BLaER1 (cell line): ENCODE results near the gene HSPG2.
"Not testable (repeated sequence)": the region's sequence is repeated elsewhere in the genome, so short reads cannot be mapped to it uniquely, and the experiment has no call there.

Experiments used
- H3K27ac ChIP-seq: shearing (Covaris generic); formaldehyde crosslinking; 2 replicates; pipeline ENCODE4 v1.8.1; 2022
- H3K27me3 ChIP-seq: shearing (Covaris generic); formaldehyde crosslinking; 2 replicates; pipeline ENCODE4 v1.8.1; 2022
- H3K36me3 ChIP-seq: shearing (Covaris generic); formaldehyde crosslinking; 2 replicates; pipeline ENCODE4 v1.8.1; 2022
- H3K4me1 ChIP-seq: shearing (Covaris generic); formaldehyde crosslinking; 2 replicates; pipeline ENCODE4 v1.8.1; 2022
- H3K4me2 ChIP-seq: shearing (Covaris generic); formaldehyde crosslinking; 2 replicates; pipeline ENCODE4 v1.8.1; 2022
- H3K4me3 ChIP-seq: shearing (Covaris generic); formaldehyde crosslinking; 2 replicates; pipeline ENCODE4 v1.8.1; 2022
- H3K9ac ChIP-seq: shearing (Covaris generic); formaldehyde crosslinking; 2 replicates; pipeline ENCODE4 v1.8.1; 2022
- H3K9me3 ChIP-seq: shearing (Covaris generic); formaldehyde crosslinking; 2 replicates; pipeline ENCODE4 v1.8.1; 2022
- H4K20me1 ChIP-seq: shearing (Covaris generic); formaldehyde crosslinking; 2 replicates; pipeline ENCODE4 v1.8.1; 2022
- Cebpa-rat ChIP-seq: shearing (Covaris generic); IDR thresholded peaks from 2 replicates; pipeline ENCODE4 v1.8.1; 2022

Gene HSPG2

GRCh38 chr1:21937034-21937371, at the start of gene HSPG2:
Gene HSPG2, minus strand, starts transcription at chr1:21937310. Its CDS starts 93 bp downstream, at chr1:21937217.
- peak within 1 kb of the TSS; percentile 97 for H3K4me2 ChIP-seq
- no peaks in the 10 kb centered on the region for H3K27me3 ChIP-seq
- no peaks in the 10 kb centered on the region for H3K36me3 ChIP-seq
- peak within 1 kb of the TSS; percentile 86 for H3K27ac ChIP-seq
- H3K4me1 ChIP-seq = peaks cover 79% of the 10 kb centered on the region
- no peaks in the 10 kb centered on the region for H3K9me3 ChIP-seq
- no peak for TF ChIP-seq Cebpa-rat
- H3K4me3 ChIP-seq = peak within 1 kb of the TSS; percentile 74
- no peaks in the 10 kb centered on the region for H4K20me1 ChIP-seq
- H3K9ac ChIP-seq = peak within 1 kb of the TSS; percentile 83

- H3K27ac ChIP-seq, H3K9me3 ChIP-seq, H4K20me1 ChIP-seq, H3K9ac ChIP-seq, H3K4me1 ChIP-seq, H3K27me3 ChIP-seq, H3K36me3 ChIP-seq, H3K4me3 ChIP-seq, H3K4me2 ChIP-seq: not testable (repeated sequence)
Observed at GRCh38 chr1:21986386-21986785, 49.3 kb upstream of the HSPG2 start.

- not testable (repeated sequence) for H3K4me3 ChIP-seq
Observed at GRCh38 chr1:21985893-21986292, 48.8 kb upstream of the HSPG2 start.

GRCh38 chr1:21983539-21983938, 46.4 kb upstream of the HSPG2 start:
- not testable (repeated sequence) for H3K36me3 ChIP-seq, H3K9me3 ChIP-seq, H3K4me3 ChIP-seq, H4K20me1 ChIP-seq, H3K4me1 ChIP-seq, H3K27ac ChIP-seq, H3K27me3 ChIP-seq, H3K9ac ChIP-seq, H3K4me2 ChIP-seq

More at GRCh38 chr1:21985893-21986292, 48.8 kb upstream of the HSPG2 start:
- H3K9me3 ChIP-seq, H3K9ac ChIP-seq, H3K27ac ChIP-seq, H4K20me1 ChIP-seq, H3K27me3 ChIP-seq, H3K36me3 ChIP-seq, H3K4me2 ChIP-seq, H3K4me1 ChIP-seq: not testable (repeated sequence)

- H3K4me2 ChIP-seq, H3K36me3 ChIP-seq, H3K9me3 ChIP-seq, H3K4me3 ChIP-seq, H3K27ac ChIP-seq, H3K4me1 ChIP-seq, H4K20me1 ChIP-seq, H3K9ac ChIP-seq, H3K27me3 ChIP-seq: not testable (repeated sequence)
Observed at GRCh38 chr1:21982122-21982521, 45.0 kb upstream of the HSPG2 start.

GRCh38 chr1:21981253-21981652, 44.1 kb upstream of the HSPG2 start:
- H3K36me3 ChIP-seq, H3K27ac ChIP-seq, H3K27me3 ChIP-seq, H3K4me2 ChIP-seq, H3K9ac ChIP-seq, H3K4me3 ChIP-seq, H3K4me1 ChIP-seq, H3K9me3 ChIP-seq, H4K20me1 ChIP-seq: not testable (repeated sequence)

- not testable (repeated sequence) for H3K36me3 ChIP-seq, H4K20me1 ChIP-seq, H3K27me3 ChIP-seq, H3K4me2 ChIP-seq, H3K4me3 ChIP-seq, H3K4me1 ChIP-seq, H3K27ac ChIP-seq, H3K9ac ChIP-seq, H3K9me3 ChIP-seq
Observed at GRCh38 chr1:21980515-21981220, 43.6 kb upstream of the HSPG2 start.

- not testable (repeated sequence) for H3K4me3 ChIP-seq, H3K4me1 ChIP-seq, H4K20me1 ChIP-seq, H3K27ac ChIP-seq, H3K9ac ChIP-seq, H3K4me2 ChIP-seq, H3K27me3 ChIP-seq, H3K9me3 ChIP-seq, H3K36me3 ChIP-seq
Observed at GRCh38 chr1:21978209-21978608, 41.1 kb upstream of the HSPG2 start.

- not testable (repeated sequence) for H3K27me3 ChIP-seq, H3K4me1 ChIP-seq, H4K20me1 ChIP-seq, H3K9me3 ChIP-seq, H3K9ac ChIP-seq, H3K27ac ChIP-seq, H3K4me3 ChIP-seq, H3K4me2 ChIP-seq, H3K36me3 ChIP-seq
Observed at GRCh38 chr1:21976703-21977239, 39.7 kb upstream of the HSPG2 start, which contains the start of gene CELA3B. Gene CELA3B, plus strand, starts transcription at chr1:21977022. Its CDS starts 18 bp downstream, at chr1:21977040.

GRCh38 chr1:21975296-21975695, 38.2 kb upstream of the HSPG2 start:
- H3K9ac ChIP-seq, H4K20me1 ChIP-seq, H3K27ac ChIP-seq, H3K9me3 ChIP-seq, H3K4me3 ChIP-seq, H3K36me3 ChIP-seq, H3K4me2 ChIP-seq, H3K4me1 ChIP-seq, H3K27me3 ChIP-seq: not testable (repeated sequence)

GRCh38 chr1:21974699-21975098, 37.6 kb upstream of the HSPG2 start:
- H3K9me3 ChIP-seq, H3K4me2 ChIP-seq, H3K4me3 ChIP-seq, H3K27me3 ChIP-seq, H3K4me1 ChIP-seq, H4K20me1 ChIP-seq, H3K9ac ChIP-seq, H3K27ac ChIP-seq, H3K36me3 ChIP-seq: not testable (repeated sequence)

GRCh38 chr1:21973948-21974347, 36.8 kb upstream of the HSPG2 start:
- H3K27ac ChIP-seq, H3K9me3 ChIP-seq, H3K9ac ChIP-seq, H3K4me1 ChIP-seq, H3K27me3 ChIP-seq, H3K4me3 ChIP-seq, H4K20me1 ChIP-seq, H3K36me3 ChIP-seq: not testable (repeated sequence)
- peak overlapping the region; percentile 36; the same call in 1 of the 2 replicates for H3K4me2 ChIP-seq

- not testable (repeated sequence) for H3K9ac ChIP-seq, H3K4me3 ChIP-seq, H3K36me3 ChIP-seq, H3K9me3 ChIP-seq, H3K4me1 ChIP-seq, H3K27ac ChIP-seq, H4K20me1 ChIP-seq, H3K27me3 ChIP-seq
- H3K4me2 ChIP-seq = peak overlapping the region; percentile 36; the same call in 1 of the 2 replicates
Observed at GRCh38 chr1:21972973-21973441, 35.9 kb upstream of the HSPG2 start.

GRCh38 chr1:21970523-21970922, 33.4 kb upstream of the HSPG2 start:
- H3K9me3 ChIP-seq, H3K4me1 ChIP-seq, H4K20me1 ChIP-seq, H3K27ac ChIP-seq, H3K9ac ChIP-seq, H3K4me2 ChIP-seq, H3K36me3 ChIP-seq, H3K4me3 ChIP-seq, H3K27me3 ChIP-seq: not testable (repeated sequence)

GRCh38 chr1:21969066-21969465, 32.0 kb upstream of the HSPG2 start:
- H3K27ac ChIP-seq, H3K36me3 ChIP-seq, H3K4me2 ChIP-seq, H3K27me3 ChIP-seq, H3K4me1 ChIP-seq, H4K20me1 ChIP-seq, H3K9ac ChIP-seq, H3K9me3 ChIP-seq, H3K4me3 ChIP-seq: not testable (repeated sequence)
